Brain microvascular endothelial cell (primary cell): Measurements from ENCODE around the gene GNB1L.

Experiments used
- DNase-seq: peaks from one replicate; pipeline ENCODE4 v3.0.0-alpha.2; 2020
- H3K27ac ChIP-seq: fragments of 250-450 bp; sonication (Bioruptor Pico); 2 replicates; pipeline ENCODE4 v1.5.1; 2020; ENCODE audit warnings: mild to moderate bottlenecking, moderate library complexity
- H3K27me3 ChIP-seq: fragments of 250-450 bp; sonication (Bioruptor Pico); replicated peaks from 2 replicates; pipeline ENCODE4 v1.5.1; 2020; ENCODE audit warnings: mild to moderate bottlenecking
- H3K36me3 ChIP-seq: fragments of 250-450 bp; sonication (Bioruptor Pico); replicated peaks from 2 replicates; pipeline ENCODE4 v1.5.1; 2020; ENCODE audit warnings: mild to moderate bottlenecking
- H3K4me3 ChIP-seq: 2 replicates; pipeline ENCODE4 v1.5.1; 2011; ENCODE audit warnings: low read depth, mild to moderate bottlenecking, control low read depth, low read length, moderate library complexity
- CTCF ChIP-seq: IDR thresholded peaks from 2 replicates; pipeline ENCODE4 v1.5.1; 2011; ENCODE audit warnings: low read depth, mild to moderate bottlenecking, moderate library complexity, low read length, control low read depth, inconsistent platforms; ENCODE audit errors: missing control alignments
- in situ Hi-C: cut with HindIII; loops from 2 replicates; pipeline ENCODE4 v1.10.0; 2017; ENCODE audit warnings: low sequenced_read_pairs, low pct_ligation_motif_present

The GNB1L gene

GRCh38 chr22:19760058-19760950 is 94.4 kb downstream of the GNB1L start, which contains the start of gene TBX1:
Gene TBX1, plus strand, starts transcription at chr22:19760778. Its CDS starts 66 bp downstream, at chr22:19760844.
- peak within 1 kb of the TSS; percentile 17 for H3K4me3 ChIP-seq
- no peak within 1 kb of the TSS for H3K27ac ChIP-seq
- TF ChIP-seq CTCF = no peak
- in situ Hi-C loops = no loop called here
- peaks cover 85% of the 10 kb centered on the region for H3K27me3 ChIP-seq
- H3K36me3 ChIP-seq = no peaks in the 10 kb centered on the region
- DNase-seq = no peak

- no peak for TF ChIP-seq CTCF
- Histone ChIP-seq H3K27ac (no peak overlapping the region), H3K36me3 (no peaks in the 10 kb centered on the region), H3K27me3 (peaks cover 86% of the 10 kb centered on the region), H3K4me3 (no peak overlapping the region)
- in situ Hi-C loops = no loop called here
- no peak for DNase-seq
These were observed 95.1 kb downstream of the GNB1L start for GRCh38 chr22:19759427-19760057.

GRCh38 chr22:19758896-19759426 is 95.7 kb downstream of the GNB1L start:
- no peak for TF ChIP-seq CTCF
- in situ Hi-C loops = no loop called here
- no peaks in the 10 kb centered on the region for H3K36me3 ChIP-seq
- no peak overlapping the region for H3K4me3 ChIP-seq
- DNase-seq = no peak
- no peak overlapping the region for H3K27ac ChIP-seq
- peaks cover 88% of the 10 kb centered on the region for H3K27me3 ChIP-seq

DNA sequence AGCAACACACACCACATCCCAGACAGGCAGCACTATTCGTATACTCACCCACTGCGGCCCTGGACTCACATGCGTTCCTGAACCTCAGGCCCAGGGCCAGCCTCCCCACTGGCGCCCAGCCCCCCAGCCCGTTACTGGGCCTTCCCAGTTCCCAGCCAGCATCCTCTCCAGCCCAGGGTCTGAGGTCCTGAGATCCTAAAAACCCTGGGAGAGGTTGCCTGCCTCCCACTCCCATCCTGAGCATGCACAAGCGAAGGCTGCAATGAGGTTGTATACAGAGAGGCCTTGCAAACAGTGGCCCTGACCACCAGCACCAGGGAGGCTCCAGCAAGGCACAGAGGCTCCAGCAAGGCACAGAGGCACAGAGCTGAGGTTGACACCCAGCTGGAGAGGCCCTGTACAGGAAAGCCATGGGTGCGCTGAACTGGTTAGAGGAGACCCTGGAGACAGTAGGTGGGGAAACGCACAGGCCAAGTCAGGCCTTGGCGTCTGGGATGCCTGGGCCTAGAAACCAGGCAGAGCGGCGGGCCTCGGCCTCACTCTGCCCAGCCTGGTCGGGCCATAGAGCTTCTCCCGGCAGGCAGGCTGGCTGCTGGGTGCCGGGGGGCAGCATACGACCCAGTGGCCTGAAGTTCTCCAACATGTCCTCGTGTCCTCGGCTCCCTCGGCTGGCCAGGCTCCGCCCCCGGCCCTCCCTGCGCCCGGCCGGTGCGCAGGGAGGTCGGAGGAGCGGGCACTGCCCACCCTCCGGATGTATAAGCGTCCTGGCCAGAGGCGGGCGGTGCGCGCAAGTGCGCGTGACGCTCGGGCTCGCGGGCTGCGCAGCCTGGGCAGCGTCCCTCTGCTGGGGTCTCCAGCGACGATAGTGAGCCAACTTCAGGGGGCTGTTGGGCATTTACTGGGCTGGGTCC is 96.4 kb downstream of the GNB1L start:
- Histone ChIP-seq H3K27ac (no peak overlapping the region), H3K27me3 (peaks cover 89% of the 10 kb centered on the region), H3K4me3 (no peak overlapping the region), H3K36me3 (no peaks in the 10 kb centered on the region)
- in situ Hi-C loops = no loop called here
- DNase-seq = no peak
- no peak for TF ChIP-seq CTCF

- in situ Hi-C loops = no loop called here
- Histone ChIP-seq H3K27ac (no peak overlapping the region), H3K27me3 (peaks cover 90% of the 10 kb centered on the region), H3K4me3 (no peak overlapping the region), H3K36me3 (no peaks in the 10 kb centered on the region)
- DNase-seq = no peak
- no peak for TF ChIP-seq CTCF
These were observed 97.3 kb downstream of the GNB1L start for GRCh38 chr22:19757140-19757984.
